ENCODE results near the gene C1orf232. TPM values are rescaled to one million over a fixed set of nuclear protein-coding genes. Genes with fewer than 3 reads are reported as not detected.

The C1orf232 gene
- total and polyA plus RNA-seq, 2 of the 13 experiments (the other 11 are each of a cell fraction or from before 2014, with no cell fraction given) = not detected

DNA sequence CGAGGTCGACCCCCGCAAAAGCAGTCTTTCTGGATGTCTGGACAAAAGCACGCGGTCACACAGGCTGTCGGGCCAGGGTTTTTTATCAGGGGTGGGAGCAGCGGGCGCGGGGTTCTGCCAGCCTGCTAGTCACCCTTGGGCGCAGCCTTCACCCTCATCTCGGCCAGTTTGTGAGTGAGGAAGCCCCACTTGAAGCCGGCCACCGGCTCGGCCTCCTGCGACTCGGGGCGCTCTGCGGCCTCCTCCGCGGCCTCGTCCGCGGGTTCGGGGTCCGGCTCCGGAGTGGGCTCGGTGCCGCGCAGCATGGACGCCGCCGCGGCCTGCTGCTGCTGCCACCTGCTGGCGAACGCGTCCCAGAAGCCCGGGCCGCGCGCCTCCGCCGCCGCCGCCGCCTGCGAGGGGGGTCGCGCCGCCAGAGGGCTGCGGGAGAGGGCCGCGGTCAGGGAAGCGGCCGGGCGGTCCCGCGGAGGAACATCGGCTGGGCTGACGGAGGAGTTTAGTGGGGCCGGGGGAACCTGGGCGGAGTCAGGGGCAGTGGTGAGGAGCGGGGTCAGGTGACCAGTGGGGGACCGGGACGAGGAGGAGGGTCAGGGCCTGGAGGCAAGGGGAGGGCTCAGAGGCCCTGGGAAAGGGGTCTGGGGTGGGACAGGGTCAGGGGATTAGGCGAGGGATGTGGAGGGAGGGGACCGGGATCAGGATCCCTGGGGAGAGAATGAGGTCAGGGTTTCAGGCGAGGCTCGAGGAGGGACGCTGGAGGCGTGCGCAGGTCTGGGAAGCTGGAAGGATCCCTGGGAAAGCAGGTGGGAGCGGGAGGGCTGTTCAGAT, 4.5 kb downstream of the C1orf232 start:
- Histone ChIP-seq H3K79me2 (ENCODE audit: insufficient read depth, low read length) (no peaks in the 10 kb centered on the region), H2AFZ (ENCODE audit: low read length) (no peak overlapping the region), H3K9me3 (ENCODE audit: low read length) (no peaks in the 10 kb centered on the region), H3K9ac (ENCODE audit: insufficient read depth, low read depth, low read length) (peak overlapping the region; percentile 39; the same call in 1 of the 2 replicates), H3K27ac (ENCODE audit: extremely low read length, insufficient read depth, low read length) (no peak overlapping the region), H3K4me1 (ENCODE audit: insufficient read depth, low read length) (peaks cover 37% of the 10 kb centered on the region), H3K36me3 (replicated peaks in 1 of 2; ENCODE audit: control insufficient read depth in 1 of 2, insufficient read depth in 2 of 2, low read length in 2 of 2) (no peaks in the 10 kb centered on the region), H3K4me2 (ENCODE audit: low read depth, low read length) (peak overlapping the region; percentile 89), H3K4me3 (replicated peaks in 1 of 3; ENCODE audit: insufficient read depth in 1 of 3, low read depth in 2 of 3, low read length in 3 of 3) (peak overlapping the region; percentile 50 to 76 (median 64); a peak in 5 of 6 replicates), H4K20me1 (ENCODE audit: insufficient read depth, low read length) (no peaks in the 10 kb centered on the region), H3K27me3 (ENCODE audit: control insufficient read depth in 1 of 2, insufficient read depth in 2 of 2, low read length in 2 of 2) (peaks cover 10 to 50% of the 10 kb centered on the region in 2 experiments; a peak in 4 of 5 replicates)
- WGBS (ENCODE audit: low lambda C conversion rate) = 9% methylated on average over 32 of the region's 72 CpGs
- DNase-seq (ENCODE audit: low spot score) = no peak
- FAIRE-seq = no peak
- in situ Hi-C loops (cut with HindIII; ENCODE audit: extremely low pct_ligation_motif_present, low pct_unique_long_range_greater_than_20kb) (loop anchor here (10.0 kb wide), 1 partner anchor 269 kb away; no protein-coding TSS in a partner anchor), intact Hi-C loops (cut with micrococcal nuclease; ENCODE audit: unreplicated experiment) (loop anchor here (5.0 kb wide), 2 partner anchors 52 to 127 kb away; partner anchors contain the start of gene PDIK1L)
- CTCF ChIA-PET (ENCODE audit: low intra/inter-chr PET ratio, low total read pairs) = interaction anchor here (1.7 to 2.0 kb wide), 2 partner anchors 59 to 69 kb away, joined by 6 to 11 read pairs; partner anchors contain the start of gene CEP85
- no TSS peak for BruUV-seq (replicated peaks)
- POLR2A ChIA-PET = interaction anchor here (0.6 kb wide), 1 partner anchor 147 kb away, joined by 3 read pairs; no protein-coding TSS in a partner anchor
- peak; percentile 64 for ATAC-seq
- TF ChIP-seq ZNF354B (CRISPR knock-in tag; IDR thresholded peaks at IDR 0.05) = no peak
- TF ChIP-seq MIER3 (CRISPR knock-in tag; IDR thresholded peaks at IDR 0.05; ENCODE audit: borderline replicate concordance) = no peak
- TF ChIP-seq ZNF251 (CRISPR knock-in tag; IDR thresholded peaks at IDR 0.05) = no peak
- TF ChIP-seq ZBTB38 (CRISPR knock-in tag; IDR thresholded peaks at IDR 0.05) = no peak
- no peak for TF ChIP-seq PHB2 (IDR thresholded peaks at IDR 0.05; ENCODE audit: partially characterized antibody)
- no peak for TF ChIP-seq HOXD1 (CRISPR knock-in tag; IDR thresholded peaks at IDR 0.05)
- no peak for TF ChIP-seq ZNF841 (CRISPR knock-in tag; IDR thresholded peaks at IDR 0.05; ENCODE audit: borderline replicate concordance)
- 0 out of 2 replicates have a peak, but pooled peaks have one; percentile 28 for TF ChIP-seq PITX1 (CRISPR knock-in tag; IDR thresholded peaks at IDR 0.05)
- peak; percentile 50; the same call in 1 of the 2 replicates for TF ChIP-seq SP4 (CRISPR knock-in tag; IDR thresholded peaks at IDR 0.05)
- TF ChIP-seq, protein P1, sequence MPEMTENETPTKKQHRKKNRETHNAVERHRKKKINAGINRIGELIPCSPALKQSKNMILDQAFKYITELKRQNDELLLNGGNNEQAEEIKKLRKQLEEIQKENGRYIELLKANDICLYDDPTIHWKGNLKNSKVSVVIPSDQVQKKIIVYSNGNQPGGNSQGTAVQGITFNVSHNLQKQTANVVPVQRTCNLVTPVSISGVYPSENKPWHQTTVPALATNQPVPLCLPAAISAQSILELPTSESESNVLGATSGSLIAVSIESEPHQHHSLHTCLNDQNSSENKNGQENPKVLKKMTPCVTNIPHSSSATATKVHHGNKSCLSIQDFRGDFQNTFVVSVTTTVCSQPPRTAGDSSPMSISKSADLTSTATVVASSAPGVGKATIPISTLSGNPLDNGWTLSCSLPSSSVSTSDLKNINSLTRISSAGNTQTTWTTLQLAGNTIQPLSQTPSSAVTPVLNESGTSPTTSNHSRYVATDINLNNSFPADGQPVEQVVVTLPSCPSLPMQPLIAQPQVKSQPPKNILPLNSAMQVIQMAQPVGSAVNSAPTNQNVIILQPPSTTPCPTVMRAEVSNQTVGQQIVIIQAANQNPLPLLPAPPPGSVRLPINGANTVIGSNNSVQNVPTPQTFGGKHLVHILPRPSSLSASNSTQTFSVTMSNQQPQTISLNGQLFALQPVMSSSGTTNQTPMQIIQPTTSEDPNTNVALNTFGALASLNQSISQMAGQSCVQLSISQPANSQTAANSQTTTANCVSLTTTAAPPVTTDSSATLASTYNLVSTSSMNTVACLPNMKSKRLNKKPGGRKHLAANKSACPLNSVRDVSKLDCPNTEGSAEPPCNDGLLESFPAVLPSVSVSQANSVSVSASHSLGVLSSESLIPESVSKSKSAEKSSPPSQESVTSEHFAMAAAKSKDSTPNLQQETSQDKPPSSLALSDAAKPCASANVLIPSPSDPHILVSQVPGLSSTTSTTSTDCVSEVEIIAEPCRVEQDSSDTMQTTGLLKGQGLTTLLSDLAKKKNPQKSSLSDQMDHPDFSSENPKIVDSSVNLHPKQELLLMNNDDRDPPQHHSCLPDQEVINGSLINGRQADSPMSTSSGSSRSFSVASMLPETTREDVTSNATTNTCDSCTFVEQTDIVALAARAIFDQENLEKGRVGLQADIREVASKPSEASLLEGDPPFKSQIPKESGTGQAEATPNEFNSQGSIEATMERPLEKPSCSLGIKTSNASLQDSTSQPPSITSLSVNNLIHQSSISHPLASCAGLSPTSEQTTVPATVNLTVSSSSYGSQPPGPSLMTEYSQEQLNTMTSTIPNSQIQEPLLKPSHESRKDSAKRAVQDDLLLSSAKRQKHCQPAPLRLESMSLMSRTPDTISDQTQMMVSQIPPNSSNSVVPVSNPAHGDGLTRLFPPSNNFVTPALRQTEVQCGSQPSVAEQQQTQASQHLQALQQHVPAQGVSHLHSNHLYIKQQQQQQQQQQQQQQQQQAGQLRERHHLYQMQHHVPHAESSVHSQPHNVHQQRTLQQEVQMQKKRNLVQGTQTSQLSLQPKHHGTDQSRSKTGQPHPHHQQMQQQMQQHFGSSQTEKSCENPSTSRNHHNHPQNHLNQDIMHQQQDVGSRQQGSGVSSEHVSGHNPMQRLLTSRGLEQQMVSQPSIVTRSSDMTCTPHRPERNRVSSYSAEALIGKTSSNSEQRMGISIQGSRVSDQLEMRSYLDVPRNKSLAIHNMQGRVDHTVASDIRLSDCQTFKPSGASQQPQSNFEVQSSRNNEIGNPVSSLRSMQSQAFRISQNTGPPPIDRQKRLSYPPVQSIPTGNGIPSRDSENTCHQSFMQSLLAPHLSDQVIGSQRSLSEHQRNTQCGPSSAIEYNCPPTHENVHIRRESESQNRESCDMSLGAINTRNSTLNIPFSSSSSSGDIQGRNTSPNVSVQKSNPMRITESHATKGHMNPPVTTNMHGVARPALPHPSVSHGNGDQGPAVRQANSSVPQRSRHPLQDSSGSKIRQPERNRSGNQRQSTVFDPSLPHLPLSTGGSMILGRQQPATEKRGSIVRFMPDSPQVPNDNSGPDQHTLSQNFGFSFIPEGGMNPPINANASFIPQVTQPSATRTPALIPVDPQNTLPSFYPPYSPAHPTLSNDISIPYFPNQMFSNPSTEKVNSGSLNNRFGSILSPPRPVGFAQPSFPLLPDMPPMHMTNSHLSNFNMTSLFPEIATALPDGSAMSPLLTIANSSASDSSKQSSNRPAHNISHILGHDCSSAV (CRISPR knock-in tag; IDR thresholded peaks at IDR 0.05; ENCODE audit: borderline replicate concordance) = no peak
- TF ChIP-seq DDIT3 (CRISPR knock-in tag; IDR thresholded peaks at IDR 0.05) = no peak
- TF ChIP-seq POLR2AphosphoS5 (IDR thresholded peaks at IDR 0.05; ENCODE audit: low read depth, low read length) = no peak
- no peak for TF ChIP-seq NFE2L1 (CRISPR knock-in tag; IDR thresholded peaks at IDR 0.05; ENCODE audit: borderline replicate concordance)
- no peak for TF ChIP-seq ZNF530 (CRISPR knock-in tag; IDR thresholded peaks at IDR 0.05; ENCODE audit: low read depth)
- TF ChIP-seq ARNT2 (CRISPR knock-in tag; IDR thresholded peaks at IDR 0.05; ENCODE audit: low read depth) = peak; percentile 69; the same call in 1 of the 2 replicates
- peak; percentile 81 for TF ChIP-seq YY1 (IDR thresholded peaks at IDR 0.05; ENCODE audit: insufficient read depth, insufficient replicate concordance, low read depth, low read length)

Data from HepG2 (cell line).